GM13977 (cell line): ENCODE data around the gene SMG5.

Experiments used
- DNase-seq: peaks from one replicate; pipeline ENCODE4 v3.0.0; 2012; ENCODE audit warnings: low spot score
- CTCF ChIP-seq: IDR thresholded peaks from 2 replicates; pipeline ENCODE4 v1.5.1; 2012; ENCODE audit warnings: mild to moderate bottlenecking, control low read depth; ENCODE audit not compliant: insufficient read depth; ENCODE audit errors: extremely low read depth, missing control alignments
- in situ Hi-C: fragments of 300-500 bp; cut with MboI; formaldehyde crosslinking; loops from one replicate; pipeline ENCODE4 v1.12.0; 2022; ENCODE audit warnings: low sequenced_read_pairs, low pct_unique_long_range_greater_than_20kb, mixed read lengths, inconsistent platforms; ENCODE audit not compliant: unreplicated experiment

SMG5 gene

GRCh38 chr1:156276532-156276931 is 6.1 kb downstream of the SMG5 start:
- no peak for DNase-seq

GRCh38 chr1:156270314-156270713 is 12.3 kb downstream of the SMG5 start:
- in situ Hi-C loops: no loop called here
- TF ChIP-seq CTCF: no peak
- DNase-seq: no peak

More at GRCh38 chr1:156276532-156276931, 6.1 kb downstream of the SMG5 start:
- no peak for TF ChIP-seq CTCF
- in situ Hi-C loops: no loop called here

GRCh38 chr1:156268336-156268735 is 14.3 kb downstream of the SMG5 start:
- in situ Hi-C loops: no loop called here
- DNase-seq: no peak
- no peak for TF ChIP-seq CTCF

GRCh38 chr1:156266051-156266450 is 16.6 kb downstream of the SMG5 start:
- in situ Hi-C loops: no loop called here
- TF ChIP-seq CTCF: no peak
- no peak for DNase-seq

- TF ChIP-seq CTCF: no peak
- DNase-seq: no peak
- in situ Hi-C loops: no loop called here
These were observed 19.4 kb downstream of the SMG5 start for GRCh38 chr1:156263288-156263655.

GRCh38 chr1:156262461-156263287 is 20.0 kb downstream of the SMG5 start:
- no peak for TF ChIP-seq CTCF
- no peak for DNase-seq
- in situ Hi-C loops: no loop called here
